Measurements from ENCODE around the gene ATP5MC2.

The ATP5MC2 gene

GRCh38 chr12:53616950-53617349, 58.9 kb downstream of the ATP5MC2 start:
- no peak for DNase-seq (ENCODE audit: low read depth in 2 of 3, low spot score in 2 of 3)

Data from activated CD8-positive, alpha-beta memory T cell treated with anti-CD3 and anti-CD28 coated beads for 48 hours (primary cell).